WERI-Rb-1 (cell line): ENCODE results near the gene PRPF18.

Source experiments
- DNase-seq: peaks from one replicate; pipeline ENCODE4 v3.0.0-alpha.2; 2020
- H3K27ac ChIP-seq: fragments of 250-450 bp; sonication (Bioruptor Pico); 2 replicates; pipeline ENCODE4 v1.5.1; 2020; ENCODE audit warnings: mild to moderate bottlenecking, moderate library complexity
- H3K27me3 ChIP-seq: fragments of 250-450 bp; sonication (Bioruptor Pico); 2 replicates; pipeline ENCODE4 v1.5.1; 2021; ENCODE audit warnings: mild to moderate bottlenecking, low read depth, moderate library complexity; ENCODE audit not compliant: insufficient read depth, severe bottlenecking
- H3K36me3 ChIP-seq: fragments of 250-450 bp; sonication (Bioruptor Pico); 2 replicates; pipeline ENCODE4 v1.5.1; 2020; ENCODE audit warnings: mild to moderate bottlenecking, moderate library complexity
- H3K4me3 ChIP-seq: 2 replicates; pipeline ENCODE4 v1.5.1; 2011; ENCODE audit warnings: low read depth, mild to moderate bottlenecking, control low read depth, low read length
- H3K9me3 ChIP-seq: fragments of 250-450 bp; sonication (Bioruptor Pico); 2 replicates; pipeline ENCODE4 v1.5.1; 2021; ENCODE audit warnings: mild to moderate bottlenecking, moderate library complexity; ENCODE audit not compliant: severe bottlenecking
- TF ChIP-seq, protein P1 (sequence below): IDR thresholded peaks from 2 replicates; pipeline ENCODE4 v1.5.1; 2011; ENCODE audit warnings: low read depth, mild to moderate bottlenecking, control low read depth, inconsistent platforms, low read length

Gene PRPF18

DNA sequence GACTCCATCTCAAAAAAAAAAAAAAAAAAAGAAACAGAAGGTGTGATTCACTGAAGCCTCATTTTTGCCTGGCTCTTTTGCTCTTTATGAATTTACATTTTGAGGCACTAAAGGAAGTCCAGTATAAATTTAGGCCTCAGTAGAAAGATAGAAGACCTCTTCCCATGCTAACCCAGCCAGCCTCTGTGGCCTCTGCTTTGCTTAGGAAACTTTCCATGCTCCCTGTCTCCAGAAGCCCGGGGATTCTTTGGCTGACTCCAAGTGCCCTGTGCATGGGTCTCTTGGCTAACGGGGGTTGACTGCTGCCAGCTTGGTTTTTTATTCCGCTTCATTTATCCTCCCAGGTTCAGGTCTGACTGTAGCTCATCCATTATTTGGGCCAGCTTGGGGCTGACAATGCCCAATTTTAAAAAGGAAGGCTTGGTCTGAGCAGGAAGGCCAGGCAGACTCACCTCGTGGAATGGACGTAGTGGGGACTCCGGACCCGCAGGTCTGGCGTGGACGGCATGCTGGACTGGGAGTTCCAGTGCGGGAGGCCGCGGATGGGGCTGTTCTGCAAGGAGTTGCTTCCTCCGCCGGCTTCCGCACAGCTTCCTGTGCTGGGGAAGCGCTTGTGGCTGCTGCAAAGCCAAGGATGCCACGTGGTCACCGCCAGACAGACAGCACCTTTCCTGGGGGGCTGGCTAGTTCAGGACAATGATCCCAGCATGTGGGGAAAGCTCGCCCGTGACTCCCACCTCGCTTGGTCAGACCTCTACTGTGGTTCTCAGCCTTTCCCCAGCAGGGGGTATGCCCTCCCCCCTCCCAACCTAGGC, 72.3 kb downstream of the PRPF18 start:
- H3K27me3 ChIP-seq = no peaks in the 10 kb centered on the region
- no peaks in the 10 kb centered on the region for H3K36me3 ChIP-seq
- H3K4me3 ChIP-seq = no peak overlapping the region
- no peaks in the 10 kb centered on the region for H3K9me3 ChIP-seq
- TF ChIP-seq, protein P1, sequence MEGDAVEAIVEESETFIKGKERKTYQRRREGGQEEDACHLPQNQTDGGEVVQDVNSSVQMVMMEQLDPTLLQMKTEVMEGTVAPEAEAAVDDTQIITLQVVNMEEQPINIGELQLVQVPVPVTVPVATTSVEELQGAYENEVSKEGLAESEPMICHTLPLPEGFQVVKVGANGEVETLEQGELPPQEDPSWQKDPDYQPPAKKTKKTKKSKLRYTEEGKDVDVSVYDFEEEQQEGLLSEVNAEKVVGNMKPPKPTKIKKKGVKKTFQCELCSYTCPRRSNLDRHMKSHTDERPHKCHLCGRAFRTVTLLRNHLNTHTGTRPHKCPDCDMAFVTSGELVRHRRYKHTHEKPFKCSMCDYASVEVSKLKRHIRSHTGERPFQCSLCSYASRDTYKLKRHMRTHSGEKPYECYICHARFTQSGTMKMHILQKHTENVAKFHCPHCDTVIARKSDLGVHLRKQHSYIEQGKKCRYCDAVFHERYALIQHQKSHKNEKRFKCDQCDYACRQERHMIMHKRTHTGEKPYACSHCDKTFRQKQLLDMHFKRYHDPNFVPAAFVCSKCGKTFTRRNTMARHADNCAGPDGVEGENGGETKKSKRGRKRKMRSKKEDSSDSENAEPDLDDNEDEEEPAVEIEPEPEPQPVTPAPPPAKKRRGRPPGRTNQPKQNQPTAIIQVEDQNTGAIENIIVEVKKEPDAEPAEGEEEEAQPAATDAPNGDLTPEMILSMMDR = no peak
- no peak for DNase-seq
- no peak overlapping the region for H3K27ac ChIP-seq

DNA sequence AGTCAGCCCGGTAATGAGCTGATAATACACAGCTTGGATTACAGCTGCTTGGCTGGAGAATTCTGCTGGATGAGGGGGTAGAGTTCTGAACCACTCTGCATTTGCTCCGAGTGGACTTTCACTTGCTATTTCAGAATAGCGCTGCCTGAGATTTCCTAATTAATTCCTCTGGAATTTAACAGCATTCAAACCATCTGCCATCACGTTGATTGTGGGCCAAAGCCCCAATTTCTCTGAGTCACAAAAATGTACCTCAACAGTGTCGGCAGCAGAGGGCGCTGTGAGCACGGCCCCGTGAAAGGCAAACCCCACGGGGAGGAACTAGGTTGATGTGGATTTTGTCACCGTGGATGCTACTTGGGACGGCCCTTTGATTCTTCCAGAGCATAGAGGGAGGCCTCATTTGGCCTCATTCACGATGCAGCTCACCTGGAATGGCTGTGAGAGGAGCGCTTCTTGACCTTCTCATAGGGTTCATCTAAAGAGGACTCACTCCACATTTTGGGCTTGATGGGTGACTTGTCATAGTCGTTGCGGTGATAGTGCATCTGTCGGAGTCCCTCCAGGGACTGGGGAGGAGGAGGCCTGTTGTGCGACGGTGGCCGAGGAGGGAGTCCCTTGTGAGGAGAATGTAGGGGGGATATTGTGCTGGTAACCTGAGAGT, 73.3 kb downstream of the PRPF18 start:
- Histone ChIP-seq H3K27ac (no peak overlapping the region), H3K4me3 (no peak overlapping the region), H3K36me3 (no peaks in the 10 kb centered on the region), H3K27me3 (no peaks in the 10 kb centered on the region), H3K9me3 (no peaks in the 10 kb centered on the region)
- TF ChIP-seq, protein P1 = peak; percentile 65
- DNase-seq = peak; percentile 43

DNA sequence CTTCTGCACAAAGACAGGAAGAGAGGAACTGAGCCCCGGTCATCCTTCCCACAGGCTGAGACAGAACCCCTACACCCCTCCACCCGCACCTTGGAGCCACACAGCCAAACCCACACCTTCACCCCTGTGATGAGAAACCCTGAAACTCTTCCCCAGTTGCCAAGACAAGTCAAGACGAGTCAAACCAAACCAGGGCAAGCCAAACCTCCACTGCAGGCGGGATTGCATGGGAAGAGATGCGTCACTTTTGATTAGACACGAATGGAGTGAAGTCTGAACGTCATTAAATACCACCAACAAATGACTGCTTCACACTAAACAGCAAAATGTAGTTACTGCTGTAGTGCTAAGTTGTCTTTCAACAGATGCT, 73.8 kb downstream of the PRPF18 start:
- Histone ChIP-seq H3K36me3 (no peaks in the 10 kb centered on the region), H3K27ac (no peak overlapping the region), H3K27me3 (no peaks in the 10 kb centered on the region), H3K4me3 (no peak overlapping the region), H3K9me3 (no peaks in the 10 kb centered on the region)
- TF ChIP-seq, protein P1 = no peak
- DNase-seq = no peak

DNA sequence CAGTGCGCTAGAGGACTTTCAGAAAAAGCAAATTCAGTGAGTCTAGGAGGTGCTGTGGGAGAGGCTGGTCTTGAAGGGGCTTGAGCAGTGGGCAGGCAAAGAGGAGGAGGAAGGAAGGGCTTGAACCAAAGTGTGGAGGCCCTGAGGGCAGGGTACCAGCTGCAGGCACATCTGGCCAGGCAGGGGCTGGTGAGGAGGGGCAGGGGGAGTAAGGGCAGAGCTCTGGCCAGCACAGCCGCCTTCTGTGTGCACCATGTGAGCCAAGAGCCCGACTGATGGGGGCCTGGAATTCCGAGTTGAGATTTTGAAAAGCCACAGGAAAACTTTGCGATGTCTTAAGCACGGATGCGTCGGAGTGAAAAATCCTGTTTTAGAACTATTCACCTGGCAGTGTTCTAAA, 74.5 kb downstream of the PRPF18 start:
- Histone ChIP-seq H3K9me3 (no peaks in the 10 kb centered on the region), H3K4me3 (no peak overlapping the region), H3K27ac (no peak overlapping the region), H3K36me3 (no peaks in the 10 kb centered on the region), H3K27me3 (no peaks in the 10 kb centered on the region)
- TF ChIP-seq, protein P1 = no peak
- DNase-seq = no peak

DNA sequence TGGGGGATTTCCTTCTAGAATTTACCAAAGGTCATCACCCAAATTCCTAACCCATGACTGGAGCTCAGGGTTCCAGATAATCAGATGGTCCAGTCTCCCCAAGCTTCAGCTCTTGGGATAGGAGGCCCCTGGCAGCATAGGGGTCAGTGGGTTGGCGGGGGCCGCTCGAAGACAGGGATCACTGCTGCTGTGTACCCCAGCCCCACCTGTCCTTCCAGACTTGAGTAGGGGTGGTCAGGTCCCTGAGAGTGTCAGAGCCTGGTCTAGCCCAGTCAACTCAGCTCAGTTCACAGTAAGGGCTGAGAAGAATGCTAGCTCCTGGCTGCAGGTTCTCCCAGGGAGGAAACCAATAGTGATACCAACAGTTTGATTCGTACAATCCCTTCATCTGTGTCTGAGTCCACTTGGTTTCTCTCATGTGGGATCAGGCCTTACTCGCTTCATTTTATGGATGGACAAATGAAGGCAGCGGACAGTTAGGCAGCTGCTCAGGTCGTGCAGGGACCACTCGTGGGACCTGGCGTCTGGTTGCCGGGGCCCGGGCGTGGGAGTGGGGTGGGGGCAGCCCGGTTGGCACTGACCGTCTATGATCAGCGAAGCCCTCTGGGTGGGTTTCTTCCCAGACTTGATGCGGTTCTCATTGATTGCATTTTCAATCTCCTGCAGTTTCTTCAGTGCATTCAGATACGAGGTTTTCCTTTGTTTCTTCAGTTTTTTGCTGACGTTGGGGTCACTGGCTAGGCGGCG, 78.9 kb downstream of the PRPF18 start:
- no peak for DNase-seq
- TF ChIP-seq, protein P1 = no peak
- H3K9me3 ChIP-seq = no peaks in the 10 kb centered on the region
- no peaks in the 10 kb centered on the region for H3K36me3 ChIP-seq
- no peak overlapping the region for H3K27ac ChIP-seq
- no peaks in the 10 kb centered on the region for H3K27me3 ChIP-seq
- H3K4me3 ChIP-seq = no peak overlapping the region
